Measurements from ENCODE around the gene FBXL17. TPM values are rescaled to one million over a fixed set of nuclear protein-coding genes. Genes with fewer than 3 reads are reported as not detected.

The FBXL17 gene
- total and polyA plus RNA-seq, 9 of the 15 experiments (the other 6 are each of a cell fraction or from before 2014, with no cell fraction given): 0.32 to 5.4 (median 1.8) TPM

DNA sequence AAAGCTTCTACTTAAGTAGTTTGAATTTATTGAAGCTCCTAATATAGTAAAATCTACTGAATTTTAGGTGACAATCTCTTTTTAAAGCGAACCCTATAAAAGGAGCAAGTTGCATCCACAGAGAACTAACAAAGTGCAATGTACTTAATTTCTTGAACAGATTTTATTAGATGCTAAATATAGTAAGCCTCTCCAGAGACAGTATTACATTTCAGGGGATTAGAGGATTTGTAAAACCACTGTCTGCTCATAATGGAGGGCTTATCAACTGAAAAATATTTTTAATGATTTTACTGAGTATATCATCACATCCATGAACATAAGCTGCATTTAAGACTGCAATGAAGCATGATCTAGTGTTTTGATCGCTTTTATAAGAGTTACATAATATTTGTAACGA lies 481.2 kb downstream of the FBXL17 start:
- H3K9me3 ChIP-seq (replicated peaks; ENCODE audit: control insufficient read depth, insufficient read depth, low read depth, low read length): no peaks in the 10 kb centered on the region
- H3K4me2 ChIP-seq (ENCODE audit: insufficient read depth, low read length): no peak overlapping the region
- no peaks in the 10 kb centered on the region for H3K9me1 ChIP-seq (ENCODE audit: control insufficient read depth, insufficient read depth, low read length)
- DNase-seq (ENCODE audit: extremely low read depth in 1 of 4, low spot score in 3 of 4): no peak
- H2AFZ ChIP-seq (ENCODE audit: low read depth, low read length): no peak overlapping the region
- intact Hi-C loops (cut with micrococcal nuclease) (no loop called here), in situ Hi-C loops (cut with MboI) (no loop called here)
- no peaks in the 10 kb centered on the region for H3K79me2 ChIP-seq (ENCODE audit: control insufficient read depth, insufficient read depth, low read length)
- no peaks in the 10 kb centered on the region for H3K4me1 ChIP-seq (replicated peaks in 1 of 2; ENCODE audit: control insufficient read depth in 2 of 2, insufficient read depth in 2 of 2, low read length in 2 of 2)
- ATAC-seq: no peak
- 2% methylated on average over 3 of the region's 3 CpGs for WGBS (ENCODE audit: insufficient coverage, low coverage, missing lambda C conversion rate)
- no peak for TF ChIP-seq CEBPB (tag; IDR thresholded peaks at IDR 0.05)
- TF ChIP-seq, protein P1, sequence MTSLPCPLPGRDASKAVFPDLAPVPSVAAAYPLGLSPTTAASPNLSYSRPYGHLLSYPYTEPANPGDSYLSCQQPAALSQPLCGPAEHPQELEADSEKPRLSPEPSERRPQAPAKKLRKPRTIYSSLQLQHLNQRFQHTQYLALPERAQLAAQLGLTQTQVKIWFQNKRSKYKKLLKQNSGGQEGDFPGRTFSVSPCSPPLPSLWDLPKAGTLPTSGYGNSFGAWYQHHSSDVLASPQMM (CRISPR knock-in tag; IDR thresholded peaks at IDR 0.05): no peak
- no peak for TF ChIP-seq NR3C1 (CRISPR knock-in tag; IDR thresholded peaks at IDR 0.05)
- TF ChIP-seq NRF1 (conservative IDR thresholded peaks at IDR 0.05 in 1 of 2, IDR thresholded peaks at IDR 0.05 in 1 of 2): no peak
- no peak for TF ChIP-seq SMC3 (conservative IDR thresholded peaks at IDR 0.05; ENCODE audit: insufficient read depth, low read depth, low read length)
- FAIRE-seq: no peak
- CTCF ChIA-PET (ENCODE audit: low intra/inter-chr PET ratio): no interaction called here
- no peak overlapping the region for H3K4me3 ChIP-seq
- H3K9ac ChIP-seq (ENCODE audit: insufficient read depth in 1 of 2, low read depth in 2 of 2, low read length in 2 of 2): no peak overlapping the region
- no peaks in the 10 kb centered on the region for H3K27me3 ChIP-seq (ENCODE audit: control insufficient read depth in 2 of 2, insufficient read depth in 2 of 2, low read length in 2 of 2)
- POLR2A ChIA-PET: no interaction called here
- BruUV-seq (replicated peaks): no TSS peak
- H3K36me3 ChIP-seq (ENCODE audit: control insufficient read depth, insufficient read depth, low read length): no peaks in the 10 kb centered on the region
- no peaks in the 10 kb centered on the region for H4K20me1 ChIP-seq (replicated peaks; ENCODE audit: control insufficient read depth, insufficient read depth, low read length)
- H3K27ac ChIP-seq (ENCODE audit: extremely low read depth, low read depth, low read length): no peak overlapping the region

- ATAC-seq (no peak), DNase-seq (ENCODE audit: extremely low read depth in 1 of 4, low spot score in 3 of 4) (no peak), FAIRE-seq (no peak)
- no peak overlapping the region for H3K27ac ChIP-seq (ENCODE audit: extremely low read depth, low read depth, low read length)
- POLR2A ChIA-PET: interaction anchor here (0.7 kb wide), 1 partner anchor 1462 kb away, joined by 3 read pairs; no protein-coding TSS in a partner anchor
- no peak overlapping the region for H3K4me2 ChIP-seq (ENCODE audit: insufficient read depth, low read length)
- H4K20me1 ChIP-seq (replicated peaks; ENCODE audit: control insufficient read depth, insufficient read depth, low read length): no peaks in the 10 kb centered on the region
- intact Hi-C loops (cut with micrococcal nuclease): no loop called here
- no peak overlapping the region for H3K9ac ChIP-seq (ENCODE audit: insufficient read depth in 1 of 2, low read depth in 2 of 2, low read length in 2 of 2)
- in situ Hi-C loops (cut with MboI): no loop called here
- no peaks in the 10 kb centered on the region for H3K79me2 ChIP-seq (ENCODE audit: control insufficient read depth, insufficient read depth, low read length)
- H3K4me1 ChIP-seq (replicated peaks in 1 of 2; ENCODE audit: control insufficient read depth in 2 of 2, insufficient read depth in 2 of 2, low read length in 2 of 2): no peaks in the 10 kb centered on the region
- no peaks in the 10 kb centered on the region for H3K27me3 ChIP-seq (ENCODE audit: control insufficient read depth in 2 of 2, insufficient read depth in 2 of 2, low read length in 2 of 2)
- 0% methylated on average over 1 of the region's 1 CpG for WGBS (ENCODE audit: insufficient coverage, low coverage, missing lambda C conversion rate)
- CTCF ChIA-PET (ENCODE audit: low intra/inter-chr PET ratio): no interaction called here
- no peaks in the 10 kb centered on the region for H3K36me3 ChIP-seq (ENCODE audit: control insufficient read depth, insufficient read depth, low read length)
- BruUV-seq (replicated peaks): no TSS peak
- H3K4me3 ChIP-seq: no peak overlapping the region
- no peaks in the 10 kb centered on the region for H3K9me1 ChIP-seq (ENCODE audit: control insufficient read depth, insufficient read depth, low read length)
- H3K9me3 ChIP-seq (replicated peaks; ENCODE audit: control insufficient read depth, insufficient read depth, low read depth, low read length): no peaks in the 10 kb centered on the region
- no peak overlapping the region for H2AFZ ChIP-seq (ENCODE audit: low read depth, low read length)
- TF ChIP-seq ZNF23 (CRISPR knock-in tag; IDR thresholded peaks at IDR 0.05) (no peak), SMARCA5 (IDR thresholded peaks at IDR 0.05) (no peak), ZBTB17 (CRISPR knock-in tag; IDR thresholded peaks at IDR 0.05) (no peak), POLR2G (IDR thresholded peaks at IDR 0.05; ENCODE audit: low read depth, low read length) (no peak), SMARCC2 (IDR thresholded peaks at IDR 0.05; ENCODE audit: low read depth) (no peak), ZNF3 (CRISPR knock-in tag; IDR thresholded peaks at IDR 0.05) (no peak), CEBPB (tag; IDR thresholded peaks at IDR 0.05) (no peak), JUND (IDR thresholded peaks at IDR 0.05; ENCODE audit: borderline replicate concordance, low read depth, low read length) (no peak), JUND (tag; IDR thresholded peaks at IDR 0.05; ENCODE audit: borderline replicate concordance, low read depth, low read length) (no peak), NFE2L1 (tag; IDR thresholded peaks at IDR 0.05; ENCODE audit: borderline replicate concordance, low read depth) (no peak)
- TF ChIP-seq, protein P2, sequence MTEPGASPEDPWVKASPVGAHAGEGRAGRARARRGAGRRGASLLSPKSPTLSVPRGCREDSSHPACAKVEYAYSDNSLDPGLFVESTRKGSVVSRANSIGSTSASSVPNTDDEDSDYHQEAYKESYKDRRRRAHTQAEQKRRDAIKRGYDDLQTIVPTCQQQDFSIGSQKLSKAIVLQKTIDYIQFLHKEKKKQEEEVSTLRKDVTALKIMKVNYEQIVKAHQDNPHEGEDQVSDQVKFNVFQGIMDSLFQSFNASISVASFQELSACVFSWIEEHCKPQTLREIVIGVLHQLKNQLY (CRISPR knock-in tag; conservative IDR thresholded peaks at IDR 0.05): no peak
- TF ChIP-seq, protein P3, sequence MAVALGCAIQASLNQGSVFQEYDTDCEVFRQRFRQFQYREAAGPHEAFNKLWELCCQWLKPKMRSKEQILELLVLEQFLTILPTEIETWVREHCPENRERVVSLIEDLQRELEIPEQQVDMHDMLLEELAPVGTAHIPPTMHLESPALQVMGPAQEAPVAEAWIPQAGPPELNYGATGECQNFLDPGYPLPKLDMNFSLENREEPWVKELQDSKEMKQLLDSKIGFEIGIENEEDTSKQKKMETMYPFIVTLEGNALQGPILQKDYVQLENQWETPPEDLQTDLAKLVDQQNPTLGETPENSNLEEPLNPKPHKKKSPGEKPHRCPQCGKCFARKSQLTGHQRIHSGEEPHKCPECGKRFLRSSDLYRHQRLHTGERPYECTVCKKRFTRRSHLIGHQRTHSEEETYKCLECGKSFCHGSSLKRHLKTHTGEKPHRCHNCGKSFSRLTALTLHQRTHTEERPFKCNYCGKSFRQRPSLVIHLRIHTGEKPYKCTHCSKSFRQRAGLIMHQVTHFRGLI (CRISPR knock-in tag; IDR thresholded peaks at IDR 0.05): no peak
Measured at GRCh38 chr5:107894361-107894760, 487.5 kb downstream of the FBXL17 start.

Data from K562 (cell line).